Memory B cell (primary cell): ENCODE results near the gene GID4.

Experiments used
- ATAC-seq: fragments of 150-1000 bp; cut with Tn5 transposase; 2 replicates; pipeline ENCODE4 v1.10.0; 2021; ENCODE audit warnings: low read depth, mild to moderate bottlenecking, moderate library complexity
- DNase-seq, 2 donors: peaks; one replicate each; pipeline ENCODE4 v3.0.0; 2022; ENCODE audit warnings: low spot score in 2 of 2
- H3K27ac Mint-ChIP-seq: one replicate; pipeline ENCODE4 v1.8.0; 2022; ENCODE audit warnings: mild to moderate bottlenecking, moderate library complexity, mixed read lengths
- H3K27me3 Mint-ChIP-seq: one replicate; pipeline ENCODE4 v1.8.0; 2022; ENCODE audit warnings: mixed read lengths
- H3K36me3 Mint-ChIP-seq: one replicate; pipeline ENCODE4 v1.8.0; 2022; ENCODE audit warnings: mild to moderate bottlenecking, mixed read lengths
- H3K4me1 Mint-ChIP-seq: one replicate; pipeline ENCODE4 v1.8.0; 2022; ENCODE audit warnings: mixed read lengths
- H3K4me3 Mint-ChIP-seq: one replicate; pipeline ENCODE4 v1.8.0; 2022; ENCODE audit warnings: mild to moderate bottlenecking, moderate library complexity, mixed read lengths
- H3K9me3 Mint-ChIP-seq: one replicate; pipeline ENCODE4 v1.8.0; 2022; ENCODE audit warnings: mixed read lengths

GID4 gene

GRCh38 chr17:18006495-18007239 lies 32.5 kb upstream of the GID4 start:
- DNase-seq (no peak), ATAC-seq (no peak)
- H3K9me3 Mint-ChIP-seq = no peaks in the 10 kb centered on the region
- H3K4me1 Mint-ChIP-seq = peaks cover 3% of the 10 kb centered on the region
- H3K36me3 Mint-ChIP-seq = peaks cover 25% of the 10 kb centered on the region
- no peaks in the 10 kb centered on the region for H3K27me3 Mint-ChIP-seq
- H3K27ac Mint-ChIP-seq = no peak overlapping the region
- no peak overlapping the region for H3K4me3 Mint-ChIP-seq

GRCh38 chr17:18008496-18009268 lies 30.5 kb upstream of the GID4 start:
- no peaks in the 10 kb centered on the region for H3K4me1 Mint-ChIP-seq
- no peak overlapping the region for H3K27ac Mint-ChIP-seq
- peaks cover 36% of the 10 kb centered on the region for H3K36me3 Mint-ChIP-seq
- H3K27me3 Mint-ChIP-seq = no peaks in the 10 kb centered on the region
- no peaks in the 10 kb centered on the region for H3K9me3 Mint-ChIP-seq
- H3K4me3 Mint-ChIP-seq = no peak overlapping the region
- DNase-seq (no peak), ATAC-seq (no peak)

- peaks cover 36% of the 10 kb centered on the region for H3K36me3 Mint-ChIP-seq
- DNase-seq (no peak), ATAC-seq (no peak)
- H3K4me3 Mint-ChIP-seq = no peak overlapping the region
- no peaks in the 10 kb centered on the region for H3K27me3 Mint-ChIP-seq
- no peak overlapping the region for H3K27ac Mint-ChIP-seq
- no peaks in the 10 kb centered on the region for H3K4me1 Mint-ChIP-seq
- no peaks in the 10 kb centered on the region for H3K9me3 Mint-ChIP-seq
These were observed 29.4 kb upstream of the GID4 start for GRCh38 chr17:18009609-18010420.

- ATAC-seq (no peak), DNase-seq (no peak)
- Mint-ChIP-seq H3K4me1 (no peaks in the 10 kb centered on the region), H3K9me3 (no peaks in the 10 kb centered on the region), H3K27me3 (no peaks in the 10 kb centered on the region), H3K27ac (no peak overlapping the region), H3K4me3 (no peak overlapping the region), H3K36me3 (peaks cover 36% of the 10 kb centered on the region)
These were observed 27.9 kb upstream of the GID4 start for GRCh38 chr17:18011286-18011685.

GRCh38 chr17:18014006-18014405 lies 25.2 kb upstream of the GID4 start:
- no peak overlapping the region for H3K27ac Mint-ChIP-seq
- no peaks in the 10 kb centered on the region for H3K27me3 Mint-ChIP-seq
- no peak for DNase-seq
- no peak overlapping the region for H3K4me3 Mint-ChIP-seq
- H3K9me3 Mint-ChIP-seq = no peaks in the 10 kb centered on the region
- no peaks in the 10 kb centered on the region for H3K4me1 Mint-ChIP-seq
- no peak for ATAC-seq
- H3K36me3 Mint-ChIP-seq = peaks cover 29% of the 10 kb centered on the region

GRCh38 chr17:18015593-18015992 lies 23.6 kb upstream of the GID4 start:
- H3K36me3 Mint-ChIP-seq = peaks cover 20% of the 10 kb centered on the region
- ATAC-seq (no peak), DNase-seq (no peak)
- no peaks in the 10 kb centered on the region for H3K9me3 Mint-ChIP-seq
- no peak overlapping the region for H3K27ac Mint-ChIP-seq
- H3K4me1 Mint-ChIP-seq = no peaks in the 10 kb centered on the region
- H3K4me3 Mint-ChIP-seq = no peak overlapping the region
- no peaks in the 10 kb centered on the region for H3K27me3 Mint-ChIP-seq

GRCh38 chr17:18016426-18016825 lies 22.8 kb upstream of the GID4 start:
- no peak overlapping the region for H3K27ac Mint-ChIP-seq
- ATAC-seq = no peak

GRCh38 chr17:18017958-18018357 lies 21.2 kb upstream of the GID4 start:
- H3K4me1 Mint-ChIP-seq = no peaks in the 10 kb centered on the region
- no peaks in the 10 kb centered on the region for H3K9me3 Mint-ChIP-seq
- no peak overlapping the region for H3K4me3 Mint-ChIP-seq
- peaks cover 12% of the 10 kb centered on the region for H3K36me3 Mint-ChIP-seq
- H3K27me3 Mint-ChIP-seq = no peaks in the 10 kb centered on the region
- DNase-seq = no peak
- no peak overlapping the region for H3K27ac Mint-ChIP-seq
- no peak for ATAC-seq

More at GRCh38 chr17:18016426-18016825, 22.8 kb upstream of the GID4 start:
- Mint-ChIP-seq H3K36me3 (peaks cover 17% of the 10 kb centered on the region), H3K9me3 (no peaks in the 10 kb centered on the region), H3K4me3 (no peak overlapping the region), H3K27me3 (no peaks in the 10 kb centered on the region), H3K4me1 (no peaks in the 10 kb centered on the region)
- no peak for DNase-seq

GRCh38 chr17:18018411-18018921 lies 20.7 kb upstream of the GID4 start:
- H3K9me3 Mint-ChIP-seq = no peaks in the 10 kb centered on the region
- H3K27ac Mint-ChIP-seq = no peak overlapping the region
- no peaks in the 10 kb centered on the region for H3K27me3 Mint-ChIP-seq
- no peak overlapping the region for H3K4me3 Mint-ChIP-seq
- H3K36me3 Mint-ChIP-seq = peaks cover 7% of the 10 kb centered on the region
- DNase-seq = no peak
- no peaks in the 10 kb centered on the region for H3K4me1 Mint-ChIP-seq
- ATAC-seq = no peak

GRCh38 chr17:18019838-18020154 lies 19.4 kb upstream of the GID4 start:
- Mint-ChIP-seq H3K36me3 (peaks cover 7% of the 10 kb centered on the region), H3K4me1 (no peaks in the 10 kb centered on the region), H3K9me3 (no peaks in the 10 kb centered on the region), H3K27me3 (no peaks in the 10 kb centered on the region), H3K27ac (no peak overlapping the region), H3K4me3 (no peak overlapping the region)
- DNase-seq (no peak), ATAC-seq (no peak)

- ATAC-seq = no peak
- no peaks in the 10 kb centered on the region for H3K9me3 Mint-ChIP-seq
- H3K36me3 Mint-ChIP-seq = peaks cover 9% of the 10 kb centered on the region
- H3K4me1 Mint-ChIP-seq = no peaks in the 10 kb centered on the region
- H3K27me3 Mint-ChIP-seq = no peaks in the 10 kb centered on the region
- no peak overlapping the region for H3K4me3 Mint-ChIP-seq
- H3K27ac Mint-ChIP-seq = no peak overlapping the region
- no peak for DNase-seq
These were observed 18.2 kb upstream of the GID4 start for GRCh38 chr17:18020971-18021370.

GRCh38 chr17:18021372-18021771 lies 17.8 kb upstream of the GID4 start:
- peaks cover 9% of the 10 kb centered on the region for H3K36me3 Mint-ChIP-seq

GRCh38 chr17:18025241-18025944 lies 13.8 kb upstream of the GID4 start:
- no peak for DNase-seq
- H3K36me3 Mint-ChIP-seq = peaks cover 11% of the 10 kb centered on the region
- no peak overlapping the region for H3K27ac Mint-ChIP-seq
- no peaks in the 10 kb centered on the region for H3K9me3 Mint-ChIP-seq
- no peak for ATAC-seq
- H3K4me1 Mint-ChIP-seq = no peaks in the 10 kb centered on the region
- no peak overlapping the region for H3K4me3 Mint-ChIP-seq
- no peaks in the 10 kb centered on the region for H3K27me3 Mint-ChIP-seq

More at GRCh38 chr17:18021372-18021771, 17.8 kb upstream of the GID4 start:
- ATAC-seq (no peak), DNase-seq (no peak)
- Mint-ChIP-seq H3K9me3 (no peaks in the 10 kb centered on the region), H3K4me3 (no peak overlapping the region), H3K27ac (no peak overlapping the region), H3K4me1 (no peaks in the 10 kb centered on the region), H3K27me3 (no peaks in the 10 kb centered on the region)
